ENCODE data around the gene HEXB.
"Not testable (repeated sequence)": the region's sequence is repeated elsewhere in the genome, so short reads cannot be mapped to it uniquely, and the experiment has no call there.

DNA sequence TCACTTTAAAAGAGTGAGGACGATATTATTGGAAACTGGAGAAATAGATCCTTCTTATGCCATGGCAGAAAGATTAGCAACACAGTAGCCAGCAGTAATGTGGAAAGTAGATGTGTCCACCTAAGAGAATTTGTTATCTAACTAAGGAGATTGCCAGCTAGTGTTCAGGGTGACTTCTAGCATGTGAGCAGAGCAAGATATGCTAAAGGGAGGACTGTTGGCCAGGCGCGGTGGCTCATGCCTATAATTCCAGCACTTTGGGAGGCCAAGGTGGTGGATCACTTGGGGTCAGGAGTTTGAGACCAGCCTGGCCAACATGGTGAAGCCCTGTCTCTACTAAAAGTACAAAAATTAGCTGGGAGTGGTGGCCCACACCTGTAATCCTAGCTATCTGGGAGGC is 5.7 kb upstream of the HEXB start:
- TF ChIP-seq, protein P1, sequence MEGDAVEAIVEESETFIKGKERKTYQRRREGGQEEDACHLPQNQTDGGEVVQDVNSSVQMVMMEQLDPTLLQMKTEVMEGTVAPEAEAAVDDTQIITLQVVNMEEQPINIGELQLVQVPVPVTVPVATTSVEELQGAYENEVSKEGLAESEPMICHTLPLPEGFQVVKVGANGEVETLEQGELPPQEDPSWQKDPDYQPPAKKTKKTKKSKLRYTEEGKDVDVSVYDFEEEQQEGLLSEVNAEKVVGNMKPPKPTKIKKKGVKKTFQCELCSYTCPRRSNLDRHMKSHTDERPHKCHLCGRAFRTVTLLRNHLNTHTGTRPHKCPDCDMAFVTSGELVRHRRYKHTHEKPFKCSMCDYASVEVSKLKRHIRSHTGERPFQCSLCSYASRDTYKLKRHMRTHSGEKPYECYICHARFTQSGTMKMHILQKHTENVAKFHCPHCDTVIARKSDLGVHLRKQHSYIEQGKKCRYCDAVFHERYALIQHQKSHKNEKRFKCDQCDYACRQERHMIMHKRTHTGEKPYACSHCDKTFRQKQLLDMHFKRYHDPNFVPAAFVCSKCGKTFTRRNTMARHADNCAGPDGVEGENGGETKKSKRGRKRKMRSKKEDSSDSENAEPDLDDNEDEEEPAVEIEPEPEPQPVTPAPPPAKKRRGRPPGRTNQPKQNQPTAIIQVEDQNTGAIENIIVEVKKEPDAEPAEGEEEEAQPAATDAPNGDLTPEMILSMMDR (IDR thresholded peaks at IDR 0.05; ENCODE audit: insufficient read depth, low read length) = not testable (repeated sequence)
- not testable (repeated sequence) for TF ChIP-seq GABPA, POLR2AphosphoS5 (IDR thresholded peaks at IDR 0.05; ENCODE audit: low read depth)
